SK-N-SH (cell line): ENCODE data around the gene SORCS3. TPM values are rescaled to one million over a fixed set of nuclear protein-coding genes. Genes with fewer than 3 reads are reported as not detected.

Source experiments
- CTCF ChIA-PET: fragments of 300-600, 350-600 bp; formaldehyde crosslinking; extraction: SDS; loops from one replicate; lab custom pipeline; 2021; lab: Yijun Ruan, JAX
- POLR2A ChIA-PET: fragments of 350-600 bp; sonication (Branson Sonifier 250); formaldehyde crosslinking; extraction: SDS; loops from one replicate; lab custom pipeline; 2020; ENCODE audit warnings: antibody characterized with exemption, inconsistent platforms; lab: Yijun Ruan, JAX
- DNase-seq: peaks from one replicate; pipeline ENCODE4 v3.0.0; 2012
- H2AFZ ChIP-seq: fragments of 200-600 bp; sonication (generic); 2 replicates; pipeline ENCODE4 v1.8.1; 2016; ENCODE audit warnings: antibody characterized with exemption, mild to moderate bottlenecking, low read depth
- H3F3A ChIP-seq: fragments of 200-600 bp; sonication (generic); replicated peaks from 2 replicates; pipeline ENCODE3; 2016; ENCODE audit warnings: antibody characterized with exemption, mild to moderate bottlenecking; ENCODE audit not compliant: insufficient read depth
- H3K27ac ChIP-seq, 2 experiments: fragments of 200-500 bp in 1 of 2; fragments of 200-600 bp in 1 of 2; sonication (Bioruptor generic) in 1 of 2; sonication (generic), shearing (Covaris generic) in 1 of 2; 2 replicates each; pipeline versions ENCODE4 v1.5.1 to v1.6.1; 2014 to 2016; ENCODE audit warnings: low read depth in 2 of 2, inconsistent platforms in 1 of 2, low read length in 1 of 2, mild to moderate bottlenecking in 1 of 2, mixed read lengths in 1 of 2
- H3K27me3 ChIP-seq: fragments of 200-600 bp; sonication (generic), shearing (Covaris generic); 2 replicates; pipeline ENCODE4 v1.6.1; 2016; ENCODE audit warnings: mixed run types; ENCODE audit not compliant: insufficient read depth
- H3K36me3 ChIP-seq, 2 experiments: fragments of 200-500 bp in 1 of 2; fragments of 200-600 bp in 1 of 2; sonication (Bioruptor generic) in 1 of 2; sonication (generic) in 1 of 2; replicated peaks in 1 of 2; 2 replicates each; pipeline versions ENCODE3 to v1.5.1; 2014 to 2016; ENCODE audit warnings: low read length in 1 of 2, mild to moderate bottlenecking in 1 of 2; ENCODE audit not compliant: insufficient read depth in 2 of 2, control insufficient read depth in 1 of 2
- H3K4me1 ChIP-seq, 2 experiments: fragments of 200-500 bp in 1 of 2; fragments of 200-600 bp in 1 of 2; sonication (Bioruptor generic) in 1 of 2; sonication (generic), shearing (Covaris generic) in 1 of 2; 2 replicates each; pipeline versions ENCODE4 v1.5.1 to v1.6.1; 2014 to 2016; ENCODE audit warnings: low read depth in 1 of 2, low read length in 1 of 2, mixed run types in 1 of 2; ENCODE audit not compliant: insufficient read depth in 2 of 2, control insufficient read depth in 1 of 2
- H3K4me2 ChIP-seq: fragments of 200-600 bp; sonication (generic), shearing (Covaris generic); 2 replicates; pipeline ENCODE4 v1.6.1; 2017; ENCODE audit warnings: mixed run types
- H3K4me3 ChIP-seq, 2 experiments: fragments of 200-500 bp in 1 of 2; fragments of 200-600 bp in 1 of 2; sonication (Bioruptor generic) in 1 of 2; sonication (generic), shearing (Covaris generic) in 1 of 2; 2 replicates each; pipeline versions ENCODE4 v1.5.1 to v1.8.1; 2014 to 2016; ENCODE audit warnings: low read depth in 2 of 2, inconsistent platforms in 1 of 2, low read length in 1 of 2, mild to moderate bottlenecking in 1 of 2, mixed read lengths in 1 of 2, moderate library complexity in 1 of 2
- H3K79me2 ChIP-seq: fragments of 200-600 bp; sonication (generic); 2 replicates; pipeline ENCODE4 v1.8.1; 2017; ENCODE audit warnings: mild to moderate bottlenecking; ENCODE audit not compliant: insufficient read depth
- H3K9ac ChIP-seq: fragments of 200-600 bp; sonication (generic); 2 replicates; pipeline ENCODE4 v1.6.1; 2017; ENCODE audit warnings: mixed run types
- H3K9me2 ChIP-seq: fragments of 200-600 bp; sonication (generic); 2 replicates; pipeline ENCODE4 v1.6.1; 2017; ENCODE audit warnings: mixed run types
- H3K9me3 ChIP-seq: fragments of 200-600 bp; sonication (generic); 2 replicates; pipeline ENCODE4 v1.6.1; 2017; ENCODE audit warnings: mixed run types, mild to moderate bottlenecking, moderate library complexity
- H4K20me1 ChIP-seq: fragments of 200-600 bp; sonication (generic); 2 replicates; pipeline ENCODE4 v1.6.1; 2017; ENCODE audit warnings: mild to moderate bottlenecking, mixed run types; ENCODE audit not compliant: insufficient read depth
- CHD2 ChIP-seq: fragments of 150-350 bp; IDR thresholded peaks from 2 replicates; pipeline ENCODE4 v1.6.1; 2018; ENCODE audit warnings: low read length; ENCODE audit not compliant: partially characterized antibody
- EP300 ChIP-seq, 2 experiments: IDR thresholded peaks; 2 replicates each; pipeline versions ENCODE4 v1.4.0 to v1.6.1; 2012; ENCODE audit warnings: borderline replicate concordance in 1 of 2, low read depth in 1 of 2, low read length in 1 of 2
- EZH2phosphoT487 ChIP-seq: fragments of 200-600 bp; sonication (generic); IDR thresholded peaks from 2 replicates; pipeline ENCODE4 v1.6.1; 2017; ENCODE audit warnings: low read depth, mixed run types, mild to moderate bottlenecking, antibody characterized with exemption, moderate library complexity, borderline replicate concordance
- FOSL2 ChIP-seq: IDR thresholded peaks from 2 replicates; pipeline ENCODE4 v1.4.0; 2012; ENCODE audit warnings: low read depth, mild to moderate bottlenecking, moderate library complexity, borderline replicate concordance
- GATA2 ChIP-seq: sonication (generic); formaldehyde crosslinking; IDR thresholded peaks from 2 replicates; pipeline ENCODE4 v1.5.0; 2020; ENCODE audit warnings: mild to moderate bottlenecking, missing genetic modification reagents
- NFIC ChIP-seq: IDR thresholded peaks from 2 replicates; pipeline ENCODE4 v1.4.0; 2012; ENCODE audit warnings: borderline replicate concordance
- RFX5 ChIP-seq: IDR thresholded peaks from 2 replicates; pipeline ENCODE4 v1.6.1; 2012; ENCODE audit warnings: mild to moderate bottlenecking, improper control_type of control experiment, low read length
- TAF1 ChIP-seq: IDR thresholded peaks from 2 replicates; pipeline ENCODE4 v1.6.1; 2012; ENCODE audit warnings: low read depth, mild to moderate bottlenecking, low read length, moderate library complexity, borderline replicate concordance
- YY1 ChIP-seq: IDR thresholded peaks from 2 replicates; pipeline ENCODE4 v1.4.0; 2012; ENCODE audit warnings: low read depth, mild to moderate bottlenecking
- WGBS: methylation state at CpG from one replicate; pipeline ENCODE4 v1.1.6; 2017; ENCODE audit warnings: low lambda C conversion rate; 5-methylcytosine and 5-hydroxymethylcytosine counted together
- polyA plus RNA-seq, 3 experiments: library from polyadenylated mRNA; depleted of rRNA; stranded (reverse); fragments of >200 nt; gene quantifications; 2 replicates each; pipeline ENCODE4 v1.2.3, GENCODE V29; 2012
- TF ChIP-seq, protein P1 (sequence below): fragments of 150-350 bp; IDR thresholded peaks from 2 replicates; pipeline ENCODE4 v1.6.1; 2016; ENCODE audit warnings: mild to moderate bottlenecking, low read depth, low read length
- TF ChIP-seq, protein P2 (sequence below): IDR thresholded peaks from 2 replicates; pipeline ENCODE4; 2012
- TF ChIP-seq, protein P3 (sequence below): IDR thresholded peaks from 2 replicates; pipeline ENCODE4 v1.4.0; 2012; ENCODE audit warnings: low read depth
- TF ChIP-seq, protein P4 (sequence below): fragments of 200-600 bp; sonication (generic); IDR thresholded peaks from 2 replicates; pipeline ENCODE4 v1.6.1; 2017; ENCODE audit warnings: antibody characterized with exemption, mild to moderate bottlenecking, moderate library complexity
- TF ChIP-seq, protein P5 (sequence below): fragments of 150-350 bp; IDR thresholded peaks from 2 replicates; pipeline ENCODE4 v1.6.1; 2017; ENCODE audit warnings: antibody characterized with exemption, low read length, low read depth, borderline replicate concordance

SORCS3 gene
- polyA plus RNA-seq, 1 of the 3 experiments (the other 2 are of a cell fraction): not detected

DNA sequence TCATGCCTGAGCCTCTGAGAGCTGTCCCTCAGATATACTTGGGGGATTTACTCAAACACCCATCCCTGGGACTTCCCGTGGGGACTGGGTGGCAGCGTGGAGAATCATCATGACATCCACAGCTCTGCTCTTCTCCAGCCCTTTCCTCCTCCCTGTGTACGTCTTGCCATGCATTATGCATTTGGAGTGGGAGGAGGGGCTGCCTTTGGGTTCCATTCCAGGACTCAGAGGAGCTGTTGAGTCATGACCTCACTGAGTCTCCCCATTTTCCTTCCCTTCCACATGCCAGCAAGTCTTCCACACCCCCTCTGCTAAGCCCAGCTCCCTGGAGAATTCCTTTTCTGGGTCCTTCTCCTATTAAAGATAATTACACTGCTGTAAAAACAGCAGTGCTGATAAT is 480.7 kb downstream of the SORCS3 start:
- POLR2A ChIA-PET: no interaction called here

More for the DNA sequence above, 480.7 kb downstream of the SORCS3 start:
- no peaks in the 10 kb centered on the region for H3F3A ChIP-seq
- H3K4me2 ChIP-seq: no peak overlapping the region
- CTCF ChIA-PET: interaction anchor here (0.6 kb wide), 1 partner anchor 903 kb away, joined by 3 read pairs; no protein-coding TSS in a partner anchor
- H4K20me1 ChIP-seq: no peaks in the 10 kb centered on the region
- H3K36me3 ChIP-seq: no peaks in the 10 kb centered on the region
- no peaks in the 10 kb centered on the region; a peak in 1 of 4 replicates for H3K4me1 ChIP-seq
- no peaks in the 10 kb centered on the region for H3K9me2 ChIP-seq
- WGBS: 15% methylated on average over 3 of the region's 3 CpGs
- H3K79me2 ChIP-seq: no peaks in the 10 kb centered on the region
- H3K9me3 ChIP-seq: no peaks in the 10 kb centered on the region
- no peak overlapping the region for H3K27ac ChIP-seq
- DNase-seq: no peak
- no peak overlapping the region for H3K4me3 ChIP-seq
- TF ChIP-seq, protein P1, sequence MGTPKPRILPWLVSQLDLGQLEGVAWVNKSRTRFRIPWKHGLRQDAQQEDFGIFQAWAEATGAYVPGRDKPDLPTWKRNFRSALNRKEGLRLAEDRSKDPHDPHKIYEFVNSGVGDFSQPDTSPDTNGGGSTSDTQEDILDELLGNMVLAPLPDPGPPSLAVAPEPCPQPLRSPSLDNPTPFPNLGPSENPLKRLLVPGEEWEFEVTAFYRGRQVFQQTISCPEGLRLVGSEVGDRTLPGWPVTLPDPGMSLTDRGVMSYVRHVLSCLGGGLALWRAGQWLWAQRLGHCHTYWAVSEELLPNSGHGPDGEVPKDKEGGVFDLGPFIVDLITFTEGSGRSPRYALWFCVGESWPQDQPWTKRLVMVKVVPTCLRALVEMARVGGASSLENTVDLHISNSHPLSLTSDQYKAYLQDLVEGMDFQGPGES: no peak
- TF ChIP-seq, protein P2, sequence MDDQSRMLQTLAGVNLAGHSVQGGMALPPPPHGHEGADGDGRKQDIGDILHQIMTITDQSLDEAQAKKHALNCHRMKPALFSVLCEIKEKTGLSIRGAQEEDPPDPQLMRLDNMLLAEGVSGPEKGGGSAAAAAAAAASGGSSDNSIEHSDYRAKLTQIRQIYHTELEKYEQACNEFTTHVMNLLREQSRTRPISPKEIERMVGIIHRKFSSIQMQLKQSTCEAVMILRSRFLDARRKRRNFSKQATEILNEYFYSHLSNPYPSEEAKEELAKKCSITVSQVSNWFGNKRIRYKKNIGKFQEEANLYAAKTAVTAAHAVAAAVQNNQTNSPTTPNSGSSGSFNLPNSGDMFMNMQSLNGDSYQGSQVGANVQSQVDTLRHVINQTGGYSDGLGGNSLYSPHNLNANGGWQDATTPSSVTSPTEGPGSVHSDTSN: no peak
- TF ChIP-seq TAF1: no peak
- TF ChIP-seq YY1: no peak
- TF ChIP-seq, protein P3, sequence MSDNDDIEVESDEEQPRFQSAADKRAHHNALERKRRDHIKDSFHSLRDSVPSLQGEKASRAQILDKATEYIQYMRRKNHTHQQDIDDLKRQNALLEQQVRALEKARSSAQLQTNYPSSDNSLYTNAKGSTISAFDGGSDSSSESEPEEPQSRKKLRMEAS: no peak
- TF ChIP-seq, protein P4, sequence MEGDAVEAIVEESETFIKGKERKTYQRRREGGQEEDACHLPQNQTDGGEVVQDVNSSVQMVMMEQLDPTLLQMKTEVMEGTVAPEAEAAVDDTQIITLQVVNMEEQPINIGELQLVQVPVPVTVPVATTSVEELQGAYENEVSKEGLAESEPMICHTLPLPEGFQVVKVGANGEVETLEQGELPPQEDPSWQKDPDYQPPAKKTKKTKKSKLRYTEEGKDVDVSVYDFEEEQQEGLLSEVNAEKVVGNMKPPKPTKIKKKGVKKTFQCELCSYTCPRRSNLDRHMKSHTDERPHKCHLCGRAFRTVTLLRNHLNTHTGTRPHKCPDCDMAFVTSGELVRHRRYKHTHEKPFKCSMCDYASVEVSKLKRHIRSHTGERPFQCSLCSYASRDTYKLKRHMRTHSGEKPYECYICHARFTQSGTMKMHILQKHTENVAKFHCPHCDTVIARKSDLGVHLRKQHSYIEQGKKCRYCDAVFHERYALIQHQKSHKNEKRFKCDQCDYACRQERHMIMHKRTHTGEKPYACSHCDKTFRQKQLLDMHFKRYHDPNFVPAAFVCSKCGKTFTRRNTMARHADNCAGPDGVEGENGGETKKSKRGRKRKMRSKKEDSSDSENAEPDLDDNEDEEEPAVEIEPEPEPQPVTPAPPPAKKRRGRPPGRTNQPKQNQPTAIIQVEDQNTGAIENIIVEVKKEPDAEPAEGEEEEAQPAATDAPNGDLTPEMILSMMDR: no peak
- no peak for TF ChIP-seq NFIC
- TF ChIP-seq, protein P5, sequence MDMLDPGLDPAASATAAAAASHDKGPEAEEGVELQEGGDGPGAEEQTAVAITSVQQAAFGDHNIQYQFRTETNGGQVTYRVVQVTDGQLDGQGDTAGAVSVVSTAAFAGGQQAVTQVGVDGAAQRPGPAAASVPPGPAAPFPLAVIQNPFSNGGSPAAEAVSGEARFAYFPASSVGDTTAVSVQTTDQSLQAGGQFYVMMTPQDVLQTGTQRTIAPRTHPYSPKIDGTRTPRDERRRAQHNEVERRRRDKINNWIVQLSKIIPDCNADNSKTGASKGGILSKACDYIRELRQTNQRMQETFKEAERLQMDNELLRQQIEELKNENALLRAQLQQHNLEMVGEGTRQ: no peak
- no peak for TF ChIP-seq CHD2
- TF ChIP-seq EP300 (IDR thresholded peaks at IDR 0.05; ENCODE audit: borderline replicate concordance in 1 of 2, low read depth in 1 of 2, low read length in 1 of 2): no peak
- TF ChIP-seq RFX5: no peak
- TF ChIP-seq FOSL2: no peak
- no peak for TF ChIP-seq EZH2phosphoT487
- no peak for TF ChIP-seq GATA2 (CRISPR knock-in tag)
- TF ChIP-seq, all 33 proteins: peak for 0
- no peak overlapping the region for H2AFZ ChIP-seq
- no peak overlapping the region for H3K9ac ChIP-seq
- no peaks in the 10 kb centered on the region for H3K27me3 ChIP-seq
